ENCODE data around the gene LDLRAD2.

The LDLRAD2 gene

GRCh38 chr1:21842606-21843162 lies 30.6 kb downstream of the LDLRAD2 start:
- DNase-seq (ENCODE audit: low spot score), result no peak

DNA sequence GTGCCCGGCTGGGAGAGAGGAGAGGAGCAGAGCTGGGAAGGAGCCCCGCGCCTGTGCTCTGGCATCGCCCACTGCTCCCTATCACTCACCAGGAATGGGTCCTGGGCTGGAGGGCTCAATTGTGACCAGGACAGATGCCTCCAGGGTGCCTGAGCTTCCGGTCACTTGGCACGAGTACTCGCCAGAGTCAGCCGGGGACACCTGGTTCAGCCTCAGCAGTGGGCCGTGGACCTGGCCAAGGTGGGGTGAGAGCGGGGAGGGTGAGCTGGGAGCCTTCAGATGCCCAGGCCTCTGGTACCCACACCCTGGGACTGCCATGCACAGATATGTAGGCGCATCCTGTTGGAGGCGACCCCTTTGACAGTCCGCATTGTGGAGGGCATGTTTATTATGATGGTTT lies 31.1 kb downstream of the LDLRAD2 start:
- DNase-seq (ENCODE audit: low spot score), result no peak

DNA sequence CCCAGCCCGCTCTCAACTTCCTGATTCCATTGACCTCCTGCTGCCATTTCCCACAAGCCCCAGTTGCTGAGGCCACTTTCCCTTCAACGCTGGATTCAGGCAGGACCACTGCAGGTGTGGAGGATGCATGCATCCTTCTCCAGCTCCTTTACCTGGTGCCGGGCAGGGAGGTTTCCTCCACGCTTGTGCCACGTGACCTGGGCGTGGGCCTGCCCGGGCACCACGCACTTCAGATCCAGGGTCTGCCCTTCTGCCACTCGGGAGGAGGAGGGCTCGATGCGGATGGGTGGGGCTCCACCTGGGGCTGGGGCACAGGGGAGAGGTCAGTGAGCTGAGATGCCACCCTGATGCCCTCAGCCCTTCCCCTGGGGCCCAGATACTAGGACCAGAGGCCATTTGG lies 31.9 kb downstream of the LDLRAD2 start:
- DNase-seq (ENCODE audit: low spot score), result no peak

DNA sequence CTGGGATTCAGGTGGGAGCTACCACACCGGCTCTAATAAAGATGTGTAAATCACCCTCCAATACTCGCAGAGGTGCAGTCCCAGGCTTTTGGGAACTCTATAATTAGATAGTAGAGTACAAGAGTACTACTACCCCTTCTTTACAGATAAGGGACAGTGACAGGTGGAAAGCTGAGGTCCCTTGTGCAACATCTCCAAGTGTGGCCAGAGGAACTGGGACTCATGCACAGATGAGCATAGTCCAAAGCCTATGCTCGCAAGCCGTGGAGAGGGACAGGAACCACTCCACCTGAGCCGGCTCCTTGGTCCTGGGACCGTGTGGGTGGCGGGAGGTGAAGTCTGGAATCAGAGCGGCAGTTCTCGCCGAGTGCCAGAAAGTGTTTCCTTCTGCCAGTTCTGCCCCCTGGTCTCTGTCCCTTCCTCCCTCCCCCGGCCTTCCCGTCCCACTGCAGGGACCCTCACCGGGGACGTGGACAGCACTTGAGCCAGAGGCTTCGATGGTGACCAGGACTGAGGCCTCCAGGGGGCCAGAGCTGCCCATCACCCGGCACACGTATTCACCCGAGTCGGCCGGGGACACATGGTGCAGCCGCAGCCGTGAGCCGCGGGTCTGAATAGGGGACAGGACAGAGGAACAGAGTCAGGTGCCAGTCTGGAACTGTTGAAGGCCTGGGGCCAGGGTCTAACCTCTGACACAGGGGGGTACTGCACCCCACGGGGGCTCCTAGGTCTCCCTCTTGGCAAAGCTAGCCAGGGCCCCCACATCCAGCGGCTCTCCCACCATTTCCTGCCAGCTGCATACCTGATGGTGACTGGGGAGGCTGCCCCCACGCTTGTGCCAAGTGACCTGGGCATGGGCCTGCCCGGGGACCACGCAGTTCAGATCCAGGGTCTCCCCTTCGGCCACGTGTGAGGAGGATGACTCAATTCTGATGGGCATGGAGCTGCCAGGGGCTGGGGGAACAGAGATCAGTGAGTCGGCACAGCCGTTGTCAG lies 33.9 kb downstream of the LDLRAD2 start:
- DNase-seq (ENCODE audit: low spot score), result no peak

DNA sequence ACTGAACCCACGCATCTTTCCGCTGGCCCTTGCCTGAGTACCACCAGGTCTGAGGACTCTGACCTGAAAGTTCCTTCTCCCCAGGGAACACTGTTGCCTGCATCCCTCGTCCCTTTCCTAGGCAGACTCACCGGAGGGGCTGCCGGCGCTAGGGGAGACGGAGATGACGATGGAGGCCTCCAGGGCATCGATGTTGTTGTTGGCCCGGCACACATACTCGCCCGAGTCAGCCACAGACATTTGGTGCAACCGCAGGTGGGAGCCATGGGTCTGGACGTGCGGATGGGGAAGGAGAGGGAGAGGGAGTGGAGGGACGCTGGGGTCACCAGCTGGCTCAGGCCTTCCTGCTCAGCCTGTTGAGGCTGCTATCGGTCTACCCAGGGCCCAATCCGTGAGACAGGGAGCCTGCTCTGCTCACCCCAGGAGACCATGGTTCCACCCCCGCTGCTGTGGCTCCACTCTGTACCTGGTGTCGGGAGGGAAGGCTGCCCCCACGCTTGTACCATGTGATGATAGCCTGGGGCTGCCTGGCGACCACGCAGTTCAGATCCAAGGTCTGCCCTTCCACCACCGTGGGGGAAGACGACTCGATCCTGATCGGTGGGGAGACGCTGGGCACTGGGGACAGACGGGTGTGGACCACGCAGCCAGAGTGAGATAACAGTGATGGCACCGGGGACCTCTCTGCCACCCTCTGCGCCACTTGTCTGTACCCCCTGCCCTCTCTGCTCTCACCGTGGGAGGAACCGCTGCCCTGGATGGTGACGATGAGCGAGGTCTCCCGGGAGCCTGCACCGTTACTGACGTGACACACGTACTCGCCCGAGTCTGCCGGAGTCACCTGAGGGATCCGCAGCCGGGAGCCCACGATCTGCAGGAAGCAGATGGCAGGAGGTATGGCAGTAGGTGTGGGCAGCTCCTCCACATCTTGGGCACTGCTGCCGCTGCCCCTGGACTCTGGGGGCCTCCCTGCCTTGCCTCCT lies 35.4 kb downstream of the LDLRAD2 start:
- DNase-seq (ENCODE audit: low spot score), result no peak

DNA sequence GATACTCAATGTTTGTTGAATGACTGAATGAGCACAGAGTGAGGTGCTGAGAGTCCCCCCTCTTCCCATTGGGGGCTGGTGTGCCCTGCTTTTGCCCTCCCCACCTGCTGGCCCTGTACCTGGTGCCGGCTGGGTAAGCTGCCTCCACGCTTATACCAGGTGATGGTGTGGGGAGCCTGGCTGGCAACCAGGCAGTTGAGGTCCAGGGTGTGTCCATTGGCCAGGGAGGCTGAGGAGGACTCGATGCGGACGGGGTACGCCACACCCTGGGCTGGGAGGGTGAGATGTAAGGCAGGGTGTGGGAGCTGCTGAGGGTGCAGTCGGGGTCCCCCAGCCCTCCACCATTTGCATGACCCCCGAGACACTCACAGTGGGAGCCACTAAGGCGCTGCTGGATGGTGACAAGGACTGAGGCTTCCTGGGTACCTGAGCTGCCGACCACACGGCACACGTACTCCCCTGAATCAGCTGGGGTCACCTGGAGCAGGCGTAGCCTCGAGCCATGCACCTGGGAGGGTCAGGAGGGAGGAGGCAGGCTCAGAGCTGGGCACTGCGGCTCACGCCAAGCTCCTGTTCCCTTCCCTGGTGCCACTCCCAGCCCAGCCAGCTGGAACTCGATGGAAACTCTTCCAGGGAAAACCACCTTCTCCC lies 36.6 kb downstream of the LDLRAD2 start:
- DNase-seq (ENCODE audit: low spot score), result no peak

GRCh38 chr1:21849909-21850576 lies 38.0 kb downstream of the LDLRAD2 start:
- DNase-seq (ENCODE audit: low spot score), result no peak

DNA sequence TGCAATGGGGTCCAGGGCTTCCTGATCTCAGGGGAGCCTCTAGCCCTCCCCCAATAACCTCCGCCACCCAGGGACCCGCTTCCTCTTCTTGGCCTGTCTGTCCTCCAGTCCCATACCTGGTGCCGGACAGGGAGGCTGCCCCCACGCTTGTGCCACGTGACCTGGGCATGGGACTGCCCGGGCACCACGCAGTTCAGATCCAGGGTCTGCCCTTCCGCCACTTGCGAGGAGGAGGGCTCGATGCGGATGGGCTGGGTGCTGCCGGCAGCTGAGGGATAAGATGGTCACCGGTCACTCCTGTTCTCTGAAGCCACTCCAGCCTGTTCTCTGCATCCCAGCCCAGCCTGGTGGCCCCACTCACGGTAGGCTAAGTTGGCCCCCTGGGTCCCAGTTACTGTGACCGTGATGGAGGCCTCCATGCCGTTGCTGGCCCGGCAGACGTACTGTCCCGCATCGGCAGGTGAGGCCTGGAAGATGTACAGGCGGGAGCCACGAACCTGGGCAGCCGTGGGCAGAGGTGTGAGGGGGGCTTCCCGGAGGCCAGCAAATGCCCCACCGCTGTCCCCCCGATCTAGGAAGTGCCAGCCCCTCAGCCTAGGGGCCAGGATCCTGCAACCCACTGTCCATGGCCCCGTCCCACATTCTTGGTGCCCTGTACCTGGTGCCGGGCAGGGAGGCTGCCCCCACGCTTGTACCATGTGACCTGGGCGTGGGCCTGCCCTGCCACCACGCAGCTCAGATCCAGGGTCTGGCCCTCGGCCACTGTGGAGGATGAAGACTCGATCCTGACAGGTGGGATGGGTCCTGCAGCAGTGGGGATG lies 39.6 kb downstream of the LDLRAD2 start:
- DNase-seq (ENCODE audit: low spot score), result no peak

DNA sequence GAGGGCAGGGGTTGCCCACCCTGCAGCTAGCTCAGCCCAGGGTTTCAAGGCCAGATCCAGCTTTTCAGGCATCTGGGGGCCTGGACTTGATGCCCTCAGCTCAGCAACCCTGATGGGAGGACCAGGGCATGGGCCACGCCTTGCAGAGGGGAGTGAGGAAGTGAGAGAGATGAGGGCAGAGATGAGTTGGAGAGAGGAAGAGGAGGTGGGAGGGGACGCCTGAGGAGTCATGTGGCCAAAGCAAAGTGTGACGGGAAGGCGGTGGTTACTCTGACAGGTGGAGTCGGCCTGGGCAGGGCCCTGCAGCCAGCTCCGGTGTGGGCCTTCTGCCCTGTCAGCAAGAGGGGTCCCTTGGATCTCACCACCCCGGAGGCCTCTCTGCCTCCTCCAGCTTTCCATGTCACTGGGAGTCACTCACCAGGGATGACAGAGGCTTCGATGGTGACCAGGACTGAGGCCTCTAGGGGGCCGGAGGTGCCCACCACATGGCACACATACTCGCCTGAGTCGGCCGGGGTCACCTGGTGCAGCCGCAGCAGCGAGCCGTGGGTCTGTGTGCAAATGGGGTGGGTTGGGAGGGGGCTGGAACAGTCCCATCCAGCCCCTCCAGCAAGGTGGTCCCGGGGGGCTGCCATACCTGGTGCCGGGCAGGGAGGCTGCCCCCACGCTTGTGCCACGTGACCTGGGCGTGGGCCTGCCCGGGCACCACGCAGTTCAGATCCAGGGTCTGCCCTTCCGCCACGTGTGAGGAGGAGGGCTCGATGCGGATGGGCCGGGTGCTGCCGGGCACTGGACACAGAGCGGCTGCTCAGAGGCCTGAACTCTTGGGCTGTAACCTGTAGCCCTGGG lies 40.4 kb downstream of the LDLRAD2 start:
- DNase-seq (ENCODE audit: low spot score), result no peak

- DNase-seq (ENCODE audit: low spot score), result no peak
Observed at GRCh38 chr1:21853131-21853427, 41.0 kb downstream of the LDLRAD2 start.

GRCh38 chr1:21854090-21854750 lies 42.2 kb downstream of the LDLRAD2 start:
- DNase-seq (ENCODE audit: low spot score), result no peak

DNA sequence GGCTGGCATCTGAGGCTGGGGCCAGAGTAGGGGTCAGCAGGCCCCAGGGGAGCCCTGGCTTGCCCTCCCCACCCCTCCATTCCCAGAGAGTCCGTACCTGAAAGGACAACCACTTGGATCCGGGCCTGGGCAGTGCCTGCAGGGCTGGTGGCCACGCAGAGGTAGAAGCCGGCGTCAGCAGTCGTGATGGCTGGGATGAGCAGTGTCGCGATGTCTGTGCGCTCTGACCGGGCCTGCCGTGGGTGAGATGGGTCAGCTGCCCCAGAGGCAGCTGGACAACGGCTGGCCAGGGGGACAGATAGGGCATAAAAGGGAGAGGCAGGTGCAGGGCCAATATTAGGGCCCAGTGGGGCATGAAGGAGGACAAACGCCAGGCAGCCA lies 42.7 kb downstream of the LDLRAD2 start:
- no peak for DNase-seq (ENCODE audit: low spot score)

DNA sequence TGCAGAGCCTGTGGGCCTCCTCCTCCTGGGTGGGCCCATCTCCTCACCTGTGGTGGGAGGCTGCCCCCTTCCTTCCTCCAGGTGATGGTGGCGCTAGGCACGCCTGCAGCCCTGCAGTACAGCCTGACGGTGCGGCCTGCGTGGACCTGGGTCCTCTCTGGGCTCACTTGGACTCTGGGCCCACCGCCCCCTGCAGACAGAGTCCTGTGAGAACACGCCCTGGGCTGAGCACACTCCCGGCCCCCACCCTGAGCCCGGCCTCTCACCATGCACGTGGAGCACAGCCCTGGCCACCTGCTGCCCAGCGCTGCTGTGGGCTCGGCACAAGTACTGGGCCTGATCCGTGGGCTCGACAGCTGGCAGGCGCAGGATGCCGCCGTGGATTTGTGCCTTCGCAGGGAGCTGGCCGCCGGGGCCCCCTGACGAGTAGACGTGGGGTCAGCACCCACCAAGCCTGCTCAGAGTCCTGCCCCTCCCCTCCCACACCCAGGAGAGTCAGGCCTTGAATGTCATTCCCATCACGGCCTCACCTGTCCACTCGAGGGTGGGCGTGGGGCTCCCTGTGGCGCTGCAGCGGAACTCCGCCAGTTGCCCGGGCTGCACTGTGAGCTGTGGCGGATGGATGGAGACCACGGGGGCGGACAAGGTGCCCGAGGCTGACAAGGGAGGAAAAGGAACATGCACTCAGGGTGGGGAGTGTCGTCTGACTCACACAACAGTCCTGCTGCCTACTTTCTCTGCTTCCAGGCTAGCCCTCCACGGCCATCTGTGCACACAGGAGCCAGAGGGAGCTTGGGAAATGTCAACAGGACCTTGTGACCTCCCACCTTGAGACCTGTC lies 43.4 kb downstream of the LDLRAD2 start:
- DNase-seq (ENCODE audit: low spot score), result no peak

DNA sequence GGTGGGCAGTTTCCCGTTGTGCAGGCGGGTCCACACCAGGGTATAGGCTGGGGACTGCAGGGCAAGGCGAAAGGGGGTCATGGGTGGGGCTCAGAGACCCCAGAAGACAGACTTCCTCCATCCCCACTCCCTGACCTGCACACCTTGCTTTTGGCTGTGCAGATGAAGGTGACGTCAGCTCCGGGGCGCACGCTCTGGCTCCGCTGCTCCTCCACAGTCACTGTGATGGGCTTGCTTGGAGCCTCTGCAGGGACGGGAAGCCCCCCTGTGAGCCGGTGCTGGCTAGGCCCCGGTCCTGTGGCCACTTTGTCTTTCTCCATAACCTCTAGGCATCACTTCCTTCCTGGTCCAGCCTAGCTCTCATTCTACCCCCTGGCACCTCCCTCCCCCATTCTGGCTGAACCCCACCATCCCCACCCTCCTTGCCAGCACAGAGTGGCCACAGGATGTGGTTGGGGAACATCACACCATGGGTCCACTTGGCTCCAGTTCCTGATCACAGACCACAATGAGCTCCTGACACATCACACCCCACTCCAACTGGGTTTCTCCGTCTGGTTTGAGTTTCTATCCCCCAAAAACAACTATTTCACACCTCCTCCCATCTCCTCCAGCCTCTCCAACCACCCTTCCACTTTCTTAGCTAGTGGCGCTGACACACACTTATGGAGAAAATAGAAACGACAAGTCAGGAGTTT lies 45.2 kb downstream of the LDLRAD2 start:
- DNase-seq (ENCODE audit: low spot score), result peak; percentile 37

DNA sequence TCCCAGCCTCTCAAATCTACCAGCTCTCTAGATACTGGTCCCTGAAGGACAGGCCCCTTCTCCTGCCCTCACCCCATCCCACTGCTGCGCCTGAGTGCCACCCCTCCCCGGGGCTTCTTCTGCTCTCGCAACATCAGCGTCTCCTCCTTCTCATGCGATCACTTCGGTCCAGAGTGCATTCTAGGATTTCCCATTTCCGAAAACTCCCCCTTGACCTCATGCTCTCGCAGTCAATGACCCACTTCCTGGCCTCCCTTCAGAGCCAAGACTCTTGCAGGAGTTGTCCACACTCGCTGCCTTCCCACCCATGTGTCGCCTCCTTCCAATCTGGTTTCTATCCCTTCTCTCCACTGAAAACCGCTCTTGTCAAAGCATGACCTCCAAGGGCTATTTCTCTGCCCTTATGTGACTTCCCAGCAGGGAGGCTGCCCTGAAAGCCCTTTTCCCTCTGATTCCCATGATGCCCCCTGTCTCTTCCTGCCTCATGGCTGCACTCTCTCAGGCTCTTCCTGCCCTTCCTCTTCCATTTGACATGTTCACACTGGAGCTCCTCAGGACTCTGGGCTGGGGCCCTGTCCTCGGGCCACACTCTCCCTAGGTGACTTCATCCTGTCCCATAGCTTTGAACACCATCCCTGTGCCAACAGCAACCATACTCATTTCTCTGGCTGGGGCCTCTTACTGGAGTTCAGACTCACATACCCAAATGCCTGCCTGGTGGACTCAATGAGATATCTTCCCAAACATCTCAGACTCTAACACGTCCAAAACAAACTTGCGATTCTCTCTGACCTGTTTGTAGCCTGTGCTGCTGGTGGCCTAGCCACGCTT lies 46.0 kb downstream of the LDLRAD2 start:
- no peak for DNase-seq (ENCODE audit: low spot score)

- no peak for DNase-seq (ENCODE audit: low spot score)
Observed at GRCh38 chr1:21859669-21860179, 47.7 kb downstream of the LDLRAD2 start.

All from kidney tubule cell (primary cell).